ENCODE results near the gene TRIM3. TPM values are rescaled to one million over a fixed set of nuclear protein-coding genes. Genes with fewer than 3 reads are reported as not detected.

Gene TRIM3
- total RNA-seq, 1 experiment from 2014 or later = 13.4 TPM

DNA sequence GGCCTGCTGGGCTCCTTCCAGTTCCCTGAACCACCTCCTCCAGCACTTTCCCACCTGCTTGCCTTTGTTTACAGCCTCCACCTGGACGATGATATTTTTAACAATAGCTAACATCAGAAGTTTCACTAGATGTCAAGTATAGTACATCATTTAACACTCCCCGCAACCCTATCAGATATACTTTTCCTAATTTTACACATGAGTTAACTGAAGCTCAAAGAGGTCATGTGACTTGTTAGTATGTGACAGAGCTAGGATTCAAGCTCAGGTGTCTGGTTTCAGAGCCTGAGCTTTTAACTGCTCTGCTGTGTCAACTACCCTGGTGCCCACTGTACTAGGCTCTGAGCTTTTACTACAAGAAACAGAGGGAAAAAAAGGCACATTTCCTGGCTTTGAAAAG, 18.7 kb downstream of the TRIM3 start:
- no peak for ATAC-seq
- Histone ChIP-seq H3K79me2 (ENCODE audit: insufficient read depth, low read length) (no peaks in the 10 kb centered on the region), H3K4me2 (ENCODE audit: low read length) (no peak overlapping the region), H3K4me3 (replicated peaks in 1 of 2; ENCODE audit: low read depth in 1 of 2, low read length in 2 of 2) (no peak overlapping the region), H4K20me1 (ENCODE audit: insufficient read depth) (no peaks in the 10 kb centered on the region), H3K9me2 (ENCODE audit: insufficient read depth) (no peaks in the 10 kb centered on the region), H3K36me3 (ENCODE audit: control insufficient read depth in 1 of 2, insufficient read depth in 2 of 2, low read length in 2 of 2) (peaks cover 4 to 6% of the 10 kb centered on the region in 2 experiments; a peak in 2 of 4 replicates), H3K9me3 (ENCODE audit: control insufficient read depth in 1 of 2, insufficient read depth in 1 of 2, low read depth in 1 of 2, low read length in 2 of 2) (no peaks in the 10 kb centered on the region), H2AFZ (ENCODE audit: low read depth, low read length, poor library complexity, severe bottlenecking) (no peak overlapping the region), H3K27me3 (ENCODE audit: insufficient read depth, low read length) (no peaks in the 10 kb centered on the region), H3K27ac (ENCODE audit: low read depth, low read length) (no peak overlapping the region), H3K4me1 (ENCODE audit: control insufficient read depth in 1 of 2, insufficient read depth in 2 of 2, low read length in 2 of 2) (no peaks in the 10 kb centered on the region), H3K9ac (ENCODE audit: low read length) (no peak overlapping the region)
- RAD21 ChIA-PET (ENCODE audit: low non-redundant PET in 1 of 2, low total read pairs in 2 of 2, uncharacterized antibody in 2 of 2, unreplicated experiment in 2 of 2) = no interaction called here
- POLR2A ChIA-PET = no interaction called here
- intact Hi-C loops (cut with micrococcal nuclease) = no loop called here
- CTCF ChIA-PET = interaction anchor here (1.1 to 3.7 kb wide), 3 partner anchors 10 to 16 kb away, joined by 3 to 15 read pairs (median 6); no protein-coding TSS in a partner anchor
- no TSS peak for BruUV-seq (replicated peaks)
- DNase-seq (ENCODE audit: low read depth, low spot score) = no peak
- TF ChIP-seq, protein P1, sequence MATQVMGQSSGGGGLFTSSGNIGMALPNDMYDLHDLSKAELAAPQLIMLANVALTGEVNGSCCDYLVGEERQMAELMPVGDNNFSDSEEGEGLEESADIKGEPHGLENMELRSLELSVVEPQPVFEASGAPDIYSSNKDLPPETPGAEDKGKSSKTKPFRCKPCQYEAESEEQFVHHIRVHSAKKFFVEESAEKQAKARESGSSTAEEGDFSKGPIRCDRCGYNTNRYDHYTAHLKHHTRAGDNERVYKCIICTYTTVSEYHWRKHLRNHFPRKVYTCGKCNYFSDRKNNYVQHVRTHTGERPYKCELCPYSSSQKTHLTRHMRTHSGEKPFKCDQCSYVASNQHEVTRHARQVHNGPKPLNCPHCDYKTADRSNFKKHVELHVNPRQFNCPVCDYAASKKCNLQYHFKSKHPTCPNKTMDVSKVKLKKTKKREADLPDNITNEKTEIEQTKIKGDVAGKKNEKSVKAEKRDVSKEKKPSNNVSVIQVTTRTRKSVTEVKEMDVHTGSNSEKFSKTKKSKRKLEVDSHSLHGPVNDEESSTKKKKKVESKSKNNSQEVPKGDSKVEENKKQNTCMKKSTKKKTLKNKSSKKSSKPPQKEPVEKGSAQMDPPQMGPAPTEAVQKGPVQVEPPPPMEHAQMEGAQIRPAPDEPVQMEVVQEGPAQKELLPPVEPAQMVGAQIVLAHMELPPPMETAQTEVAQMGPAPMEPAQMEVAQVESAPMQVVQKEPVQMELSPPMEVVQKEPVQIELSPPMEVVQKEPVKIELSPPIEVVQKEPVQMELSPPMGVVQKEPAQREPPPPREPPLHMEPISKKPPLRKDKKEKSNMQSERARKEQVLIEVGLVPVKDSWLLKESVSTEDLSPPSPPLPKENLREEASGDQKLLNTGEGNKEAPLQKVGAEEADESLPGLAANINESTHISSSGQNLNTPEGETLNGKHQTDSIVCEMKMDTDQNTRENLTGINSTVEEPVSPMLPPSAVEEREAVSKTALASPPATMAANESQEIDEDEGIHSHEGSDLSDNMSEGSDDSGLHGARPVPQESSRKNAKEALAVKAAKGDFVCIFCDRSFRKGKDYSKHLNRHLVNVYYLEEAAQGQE (IDR thresholded peaks at IDR 0.05; ENCODE audit: low read depth) = no peak
- TF ChIP-seq RAD21 (IDR thresholded peaks at IDR 0.05; ENCODE audit: low read depth) (no peak), SRF (IDR thresholded peaks at IDR 0.05; ENCODE audit: low read depth) (no peak), ZFX (IDR thresholded peaks at IDR 0.05) (no peak), POLR2A (IDR thresholded peaks at IDR 0.05; ENCODE audit: borderline replicate concordance, extremely low read depth, insufficient read depth, insufficient read length) (no peak), ZBTB33 (IDR thresholded peaks at IDR 0.05; ENCODE audit: extremely low read depth, insufficient replicate concordance, low read length) (no peak), SIN3A (IDR thresholded peaks at IDR 0.05; ENCODE audit: low read depth) (no peak), EZH2phosphoT487 (IDR thresholded peaks at IDR 0.05; ENCODE audit: borderline replicate concordance) (no peak)
- TF ChIP-seq, protein P2, sequence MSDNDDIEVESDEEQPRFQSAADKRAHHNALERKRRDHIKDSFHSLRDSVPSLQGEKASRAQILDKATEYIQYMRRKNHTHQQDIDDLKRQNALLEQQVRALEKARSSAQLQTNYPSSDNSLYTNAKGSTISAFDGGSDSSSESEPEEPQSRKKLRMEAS (IDR thresholded peaks at IDR 0.05) = no peak
